Natural killer cell (primary cell): ENCODE results near the gene MME. TPM values are rescaled to one million over a fixed set of nuclear protein-coding genes. Genes with fewer than 3 reads are reported as not detected.

Source experiments
- ATAC-seq, 3 donors: fragments of 150-1000 bp in 2 of 3; fragments of 200-7000 bp in 1 of 3; cut with Tn5 transposase; 1 replicate in 1 of 3; 2 replicates in 2 of 3; pipeline ENCODE4 v1.10.0; 2021; ENCODE audit warnings: mild to moderate bottlenecking in 2 of 3, moderate library complexity in 2 of 3
- DNase-seq, 2 donors: peaks; one replicate each; pipeline versions ENCODE4 v3.0.0 to v3.0.0-alpha.2; 2013 to 2021; ENCODE audit warnings: mixed read lengths in 1 of 2
- H3K27ac ChIP-seq: one replicate; pipeline ENCODE4 v1.5.1; 2013; ENCODE audit warnings: mild to moderate bottlenecking, low read length
- H3K27me3 ChIP-seq: one replicate; pipeline ENCODE4 v1.6.1; 2013; ENCODE audit warnings: low read length; ENCODE audit not compliant: control insufficient read depth, insufficient read depth
- H3K36me3 ChIP-seq: one replicate; pipeline ENCODE4 v1.6.1; 2013; ENCODE audit warnings: low read length; ENCODE audit not compliant: control insufficient read depth, insufficient read depth
- H3K4me1 ChIP-seq: one replicate; pipeline ENCODE4 v1.6.1; 2013; ENCODE audit warnings: low read length; ENCODE audit not compliant: control insufficient read depth, insufficient read depth
- H3K4me3 ChIP-seq: one replicate; pipeline ENCODE4 v1.5.1; 2013; ENCODE audit warnings: low read length
- H3K9me3 ChIP-seq: one replicate; pipeline ENCODE4 v1.6.1; 2013; ENCODE audit warnings: low read length; ENCODE audit not compliant: control insufficient read depth, insufficient read depth
- H3K27ac Mint-ChIP-seq, 2 donors: one replicate each; pipeline ENCODE4 v1.8.0; 2022; ENCODE audit warnings: mild to moderate bottlenecking in 2 of 2, mixed read lengths in 2 of 2, moderate library complexity in 1 of 2
- H3K27me3 Mint-ChIP-seq, 2 donors: one replicate each; pipeline ENCODE4 v1.8.0; 2022; ENCODE audit warnings: low read depth in 2 of 2, mixed read lengths in 2 of 2
- H3K36me3 Mint-ChIP-seq: one replicate; pipeline ENCODE4 v1.8.0; 2022; ENCODE audit warnings: mixed read lengths
- H3K4me1 Mint-ChIP-seq, 2 donors: one replicate each; pipeline ENCODE4 v1.8.0; 2022; ENCODE audit warnings: mixed read lengths in 2 of 2
- H3K4me3 Mint-ChIP-seq: one replicate; pipeline ENCODE4 v1.8.0; 2022; ENCODE audit warnings: mild to moderate bottlenecking, moderate library complexity, mixed read lengths
- H3K9me3 Mint-ChIP-seq, 2 donors: one replicate each; pipeline ENCODE4 v1.8.0; 2022; ENCODE audit warnings: mixed read lengths in 2 of 2
- CTCF ChIP-seq: fragments of 200-600 bp; IDR thresholded peaks from one replicate; pipeline ENCODE4 v1.8.0; 2022; ENCODE audit warnings: antibody characterized with exemption
- WGBS: methylation state at CpG from one replicate; pipeline ENCODE4 v1.1.7; 2013; ENCODE audit warnings: missing lambda C conversion rate; ENCODE audit not compliant: insufficient coverage; 5-methylcytosine and 5-hydroxymethylcytosine counted together
- intact Hi-C: fragments of 100-400 bp; cut with micrococcal nuclease; formaldehyde crosslinking; loops from one replicate; pipeline ENCODE4 v1.14.2; 2022
- total RNA-seq, 4 donors: library from RNA; stranded (reverse); fragments of 120-200 nt in 1 of 4; gene quantifications; one replicate each; pipeline versions ENCODE4 v1.2.3 to v1.2.4, GENCODE V29; 2013 to 2022

MME gene
- total RNA-seq, 3 donors from 2014 or later (not counting 1 experiment from before 2014, with no cell fraction given) = 0.16 to 6.1 TPM; not detected in 1

- Histone ChIP-seq H3K4me1 (no peaks in the 10 kb centered on the region), H3K27ac (no peak overlapping the region), H3K27me3 (no peaks in the 10 kb centered on the region), H3K36me3 (no peaks in the 10 kb centered on the region), H3K9me3 (no peaks in the 10 kb centered on the region), H3K4me3 (no peak overlapping the region)
- TF ChIP-seq CTCF = no peak
- no peaks in the 10 kb centered on the region for H3K36me3 Mint-ChIP-seq
- no peaks in the 10 kb centered on the region for H3K27me3 Mint-ChIP-seq
- no peaks in the 10 kb centered on the region for H3K9me3 Mint-ChIP-seq
- 96% methylated on average over 5 of the region's 5 CpGs for WGBS
- intact Hi-C loops = no loop called here
- ATAC-seq (no peak), DNase-seq (no peak)
- no peak overlapping the region for H3K4me3 Mint-ChIP-seq
- H3K27ac Mint-ChIP-seq = no peak overlapping the region
- H3K4me1 Mint-ChIP-seq = no peaks in the 10 kb centered on the region
Measured at GRCh38 chr3:155196131-155197021, 116.3 kb downstream of the MME start.

DNA sequence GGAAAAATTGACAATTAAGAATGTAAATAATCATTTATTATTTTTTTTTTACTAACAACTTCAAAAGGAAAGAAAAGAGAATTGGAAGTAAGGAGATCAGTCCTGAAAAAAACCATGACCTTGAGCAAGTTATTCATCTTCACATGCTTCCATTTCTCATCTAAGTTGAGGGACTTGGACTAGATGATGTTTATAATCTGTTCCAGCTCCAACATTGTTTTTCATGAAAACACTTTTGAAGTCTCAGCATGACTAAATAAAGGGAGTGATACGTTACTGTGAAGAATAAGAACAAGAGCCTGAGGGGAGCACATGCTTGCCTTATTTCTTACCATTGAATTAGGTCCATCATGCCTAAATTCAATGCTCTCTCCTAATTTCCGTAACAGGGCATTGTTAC, 117.7 kb downstream of the MME start:
- Mint-ChIP-seq H3K9me3 (peaks cover 0 to 2% of the 10 kb centered on the region in 2 donors), H3K27me3 (no peaks in the 10 kb centered on the region), H3K4me1 (no peaks in the 10 kb centered on the region), H3K27ac (no peak overlapping the region), H3K36me3 (no peaks in the 10 kb centered on the region), H3K4me3 (no peak overlapping the region)
- no peaks in the 10 kb centered on the region for H3K36me3 ChIP-seq
- no peaks in the 10 kb centered on the region for H3K27me3 ChIP-seq
- no peak overlapping the region for H3K27ac ChIP-seq
- H3K4me1 ChIP-seq = no peaks in the 10 kb centered on the region
- ATAC-seq = no peak
- no peak for DNase-seq
- H3K4me3 ChIP-seq = no peak overlapping the region
- WGBS = 83% methylated on average over 2 of the region's 2 CpGs
- intact Hi-C loops = no loop called here
- no peak for TF ChIP-seq CTCF
- H3K9me3 ChIP-seq = no peaks in the 10 kb centered on the region

DNA sequence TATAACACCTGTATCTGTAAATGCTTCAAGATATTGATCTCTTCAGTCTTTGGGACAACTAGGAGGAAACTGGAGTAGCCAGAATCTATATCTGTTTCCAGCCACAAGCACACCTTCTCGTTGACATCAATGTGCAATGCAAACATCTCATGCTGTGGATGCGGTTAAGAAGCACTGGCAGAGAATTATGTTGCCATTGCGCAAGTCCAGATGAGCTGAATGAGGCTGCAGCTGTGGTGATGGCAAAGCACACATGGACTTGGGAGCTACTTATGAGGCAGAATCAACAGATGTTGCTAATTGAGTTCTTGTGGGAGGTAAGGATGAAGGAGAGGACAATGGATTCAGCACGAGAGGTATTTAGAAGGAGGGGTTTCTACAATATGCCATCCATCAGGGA, 122.5 kb downstream of the MME start:
- Mint-ChIP-seq H3K36me3 (no peaks in the 10 kb centered on the region), H3K4me1 (no peaks in the 10 kb centered on the region), H3K27ac (no peak overlapping the region), H3K9me3 (peaks cover 0 to 2% of the 10 kb centered on the region in 2 donors), H3K4me3 (no peak overlapping the region), H3K27me3 (no peaks in the 10 kb centered on the region)
- no peak overlapping the region for H3K4me3 ChIP-seq
- no peak for DNase-seq
- TF ChIP-seq CTCF = no peak
- no peak for ATAC-seq
- H3K27me3 ChIP-seq = no peaks in the 10 kb centered on the region
- no peaks in the 10 kb centered on the region for H3K9me3 ChIP-seq
- intact Hi-C loops = no loop called here
- H3K27ac ChIP-seq = no peak overlapping the region
- 85% methylated on average over 4 of the region's 4 CpGs for WGBS
- H3K36me3 ChIP-seq = no peaks in the 10 kb centered on the region
- H3K4me1 ChIP-seq = no peaks in the 10 kb centered on the region

DNA sequence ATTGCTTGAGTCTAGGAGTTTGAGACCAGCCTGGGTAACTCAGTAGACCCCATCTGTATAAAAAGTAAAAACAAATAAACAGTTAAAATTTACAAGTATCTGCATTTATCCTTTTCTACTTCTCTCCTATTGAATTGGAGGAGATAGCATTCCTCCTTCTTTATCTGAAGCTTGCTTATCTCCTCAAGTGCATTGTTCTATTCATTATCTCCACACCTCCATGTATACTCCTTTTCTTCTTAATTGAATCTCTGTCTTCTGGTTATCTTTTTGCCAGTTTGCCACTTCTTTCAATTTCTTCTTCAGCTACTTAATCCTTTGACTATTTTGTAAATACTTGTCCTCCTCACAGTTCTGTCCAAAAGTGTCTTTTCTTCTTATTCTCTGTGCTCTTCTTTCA, 124.7 kb downstream of the MME start:
- DNase-seq = no peak
- H3K36me3 Mint-ChIP-seq = no peaks in the 10 kb centered on the region

More for the DNA sequence above, 124.7 kb downstream of the MME start:
- no peaks in the 10 kb centered on the region for H3K27me3 ChIP-seq
- H3K27ac ChIP-seq = no peak overlapping the region
- Mint-ChIP-seq H3K4me1 (no peaks in the 10 kb centered on the region), H3K4me3 (no peak overlapping the region), H3K27me3 (no peaks in the 10 kb centered on the region), H3K9me3 (peaks cover 0 to 2% of the 10 kb centered on the region in 2 donors), H3K27ac (no peak overlapping the region)
- ATAC-seq = no peak
- H3K4me1 ChIP-seq = no peaks in the 10 kb centered on the region
- no peak for TF ChIP-seq CTCF
- H3K36me3 ChIP-seq = no peaks in the 10 kb centered on the region
- intact Hi-C loops = no loop called here
- no peaks in the 10 kb centered on the region for H3K9me3 ChIP-seq
- H3K4me3 ChIP-seq = no peak overlapping the region
